ENCODE results near the gene MACROH2A1. TPM values are rescaled to one million over a fixed set of nuclear protein-coding genes. Genes with fewer than 3 reads are reported as not detected.

MACROH2A1 gene
- total and polyA plus RNA-seq, 9 of the 15 experiments (the other 6 are each of a cell fraction or from before 2014, with no cell fraction given), result 44.9 to 289 (median 193) TPM

DNA sequence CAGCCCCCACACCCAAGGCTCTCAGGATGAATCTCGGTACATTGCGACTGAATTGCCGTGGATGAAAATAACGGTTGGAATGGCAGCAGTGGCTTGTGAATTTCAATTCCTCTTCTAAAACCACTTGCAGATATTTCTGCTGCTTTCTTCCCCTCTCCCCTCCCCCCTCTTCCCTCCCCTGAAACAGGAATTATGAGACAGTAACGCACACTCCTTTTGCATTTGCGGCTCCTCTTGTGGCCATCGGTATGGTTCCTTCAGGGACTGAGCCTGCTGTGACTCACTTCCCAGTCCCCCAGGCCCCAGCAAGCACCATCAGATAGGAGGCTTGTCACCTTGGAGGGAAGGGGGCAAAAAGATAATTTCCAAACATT lies 38.4 kb upstream of the MACROH2A1 start (continued):
- no peak for TF ChIP-seq CREB1 (IDR thresholded peaks at IDR 0.05)
- no peak; the same call in 1 of the 2 replicates for TF ChIP-seq CREB1 (CRISPR knock-in tag; IDR thresholded peaks at IDR 0.05)
- TF ChIP-seq ZNF561 (CRISPR knock-in tag; conservative IDR thresholded peaks at IDR 0.05), result no peak
- no peak for TF ChIP-seq STAT5A (IDR thresholded peaks at IDR 0.05; ENCODE audit: borderline replicate concordance, low read length)
- TF ChIP-seq HNRNPUL1 (IDR thresholded peaks at IDR 0.05; ENCODE audit: low read length), result no peak
- no peak for TF ChIP-seq ZSCAN29 (IDR thresholded peaks at IDR 0.05)
- no peak for TF ChIP-seq MAFK (IDR thresholded peaks at IDR 0.05; ENCODE audit: low read length)
- TF ChIP-seq, protein P1, sequence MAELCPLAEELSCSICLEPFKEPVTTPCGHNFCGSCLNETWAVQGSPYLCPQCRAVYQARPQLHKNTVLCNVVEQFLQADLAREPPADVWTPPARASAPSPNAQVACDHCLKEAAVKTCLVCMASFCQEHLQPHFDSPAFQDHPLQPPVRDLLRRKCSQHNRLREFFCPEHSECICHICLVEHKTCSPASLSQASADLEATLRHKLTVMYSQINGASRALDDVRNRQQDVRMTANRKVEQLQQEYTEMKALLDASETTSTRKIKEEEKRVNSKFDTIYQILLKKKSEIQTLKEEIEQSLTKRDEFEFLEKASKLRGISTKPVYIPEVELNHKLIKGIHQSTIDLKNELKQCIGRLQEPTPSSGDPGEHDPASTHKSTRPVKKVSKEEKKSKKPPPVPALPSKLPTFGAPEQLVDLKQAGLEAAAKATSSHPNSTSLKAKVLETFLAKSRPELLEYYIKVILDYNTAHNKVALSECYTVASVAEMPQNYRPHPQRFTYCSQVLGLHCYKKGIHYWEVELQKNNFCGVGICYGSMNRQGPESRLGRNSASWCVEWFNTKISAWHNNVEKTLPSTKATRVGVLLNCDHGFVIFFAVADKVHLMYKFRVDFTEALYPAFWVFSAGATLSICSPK (IDR thresholded peaks at IDR 0.05; ENCODE audit: borderline replicate concordance), result no peak
- TF ChIP-seq NRF1 (conservative IDR thresholded peaks at IDR 0.05 in 1 of 2, IDR thresholded peaks at IDR 0.05 in 1 of 2), result no peak
- peak in 1 of 2 experiments; percentile 33; a peak in 1 of 4 replicates for TF ChIP-seq SRF (CRISPR knock-in tag; IDR thresholded peaks at IDR 0.05)
- TF ChIP-seq, protein P2, sequence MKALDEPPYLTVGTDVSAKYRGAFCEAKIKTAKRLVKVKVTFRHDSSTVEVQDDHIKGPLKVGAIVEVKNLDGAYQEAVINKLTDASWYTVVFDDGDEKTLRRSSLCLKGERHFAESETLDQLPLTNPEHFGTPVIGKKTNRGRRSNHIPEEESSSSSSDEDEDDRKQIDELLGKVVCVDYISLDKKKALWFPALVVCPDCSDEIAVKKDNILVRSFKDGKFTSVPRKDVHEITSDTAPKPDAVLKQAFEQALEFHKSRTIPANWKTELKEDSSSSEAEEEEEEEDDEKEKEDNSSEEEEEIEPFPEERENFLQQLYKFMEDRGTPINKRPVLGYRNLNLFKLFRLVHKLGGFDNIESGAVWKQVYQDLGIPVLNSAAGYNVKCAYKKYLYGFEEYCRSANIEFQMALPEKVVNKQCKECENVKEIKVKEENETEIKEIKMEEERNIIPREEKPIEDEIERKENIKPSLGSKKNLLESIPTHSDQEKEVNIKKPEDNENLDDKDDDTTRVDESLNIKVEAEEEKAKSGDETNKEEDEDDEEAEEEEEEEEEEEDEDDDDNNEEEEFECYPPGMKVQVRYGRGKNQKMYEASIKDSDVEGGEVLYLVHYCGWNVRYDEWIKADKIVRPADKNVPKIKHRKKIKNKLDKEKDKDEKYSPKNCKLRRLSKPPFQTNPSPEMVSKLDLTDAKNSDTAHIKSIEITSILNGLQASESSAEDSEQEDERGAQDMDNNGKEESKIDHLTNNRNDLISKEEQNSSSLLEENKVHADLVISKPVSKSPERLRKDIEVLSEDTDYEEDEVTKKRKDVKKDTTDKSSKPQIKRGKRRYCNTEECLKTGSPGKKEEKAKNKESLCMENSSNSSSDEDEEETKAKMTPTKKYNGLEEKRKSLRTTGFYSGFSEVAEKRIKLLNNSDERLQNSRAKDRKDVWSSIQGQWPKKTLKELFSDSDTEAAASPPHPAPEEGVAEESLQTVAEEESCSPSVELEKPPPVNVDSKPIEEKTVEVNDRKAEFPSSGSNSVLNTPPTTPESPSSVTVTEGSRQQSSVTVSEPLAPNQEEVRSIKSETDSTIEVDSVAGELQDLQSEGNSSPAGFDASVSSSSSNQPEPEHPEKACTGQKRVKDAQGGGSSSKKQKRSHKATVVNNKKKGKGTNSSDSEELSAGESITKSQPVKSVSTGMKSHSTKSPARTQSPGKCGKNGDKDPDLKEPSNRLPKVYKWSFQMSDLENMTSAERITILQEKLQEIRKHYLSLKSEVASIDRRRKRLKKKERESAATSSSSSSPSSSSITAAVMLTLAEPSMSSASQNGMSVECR (CRISPR knock-in tag; IDR thresholded peaks at IDR 0.05), result 0 out of 2 replicates have a peak, but pooled peaks have one; percentile 50
- no peak for TF ChIP-seq RUNX1 (IDR thresholded peaks at IDR 0.05; ENCODE audit: low read depth)
- TF ChIP-seq CTBP1 (IDR thresholded peaks at IDR 0.05; ENCODE audit: borderline replicate concordance), result 0 out of 2 replicates have a peak, but pooled peaks have one; percentile 29
- TF ChIP-seq, protein P3, sequence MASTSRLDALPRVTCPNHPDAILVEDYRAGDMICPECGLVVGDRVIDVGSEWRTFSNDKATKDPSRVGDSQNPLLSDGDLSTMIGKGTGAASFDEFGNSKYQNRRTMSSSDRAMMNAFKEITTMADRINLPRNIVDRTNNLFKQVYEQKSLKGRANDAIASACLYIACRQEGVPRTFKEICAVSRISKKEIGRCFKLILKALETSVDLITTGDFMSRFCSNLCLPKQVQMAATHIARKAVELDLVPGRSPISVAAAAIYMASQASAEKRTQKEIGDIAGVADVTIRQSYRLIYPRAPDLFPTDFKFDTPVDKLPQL (IDR thresholded peaks at IDR 0.05; ENCODE audit: extremely low read depth, insufficient read length), result no peak

All from K562 (cell line).